ENCODE measurements around the gene BCAR1.

- no peak for TF ChIP-seq EZH2phosphoT487 (IDR thresholded peaks at IDR 0.05; ENCODE audit: borderline replicate concordance)
- TF ChIP-seq CTCF (conservative IDR thresholded peaks at IDR 0.05; ENCODE audit: low read length): no peak
Measured at GRCh38 chr16:75252049-75252864, 833 bp upstream of the BCAR1 start.
